Measurements from ENCODE around the gene SIAH1. TPM values are rescaled to one million over a fixed set of nuclear protein-coding genes. Genes with fewer than 3 reads are reported as not detected.

Gene SIAH1
- total RNA-seq, 1 experiment from 2014 or later: 33.2 TPM

- Histone ChIP-seq H2BK12ac (ENCODE audit: insufficient read length, low read depth, low read length) (no peak overlapping the region), H3K79me1 (ENCODE audit: insufficient read depth, low read depth, low read length, poor library complexity, severe bottlenecking) (peaks cover 5% of the 10 kb centered on the region), H3K9me3 (ENCODE audit: control insufficient read depth, low read depth, low read length) (no peaks in the 10 kb centered on the region), H3K4me2 (ENCODE audit: insufficient read depth, insufficient read length, low read length) (no peak overlapping the region), H3K27ac (ENCODE audit: insufficient read length, low read depth, low read length) (no peak overlapping the region), H4K5ac (ENCODE audit: insufficient read length, low read depth, low read length) (no peak overlapping the region), H2BK120ac (ENCODE audit: low read depth, low read length, poor library complexity, severe bottlenecking) (no peak overlapping the region), H3T11ph (ENCODE audit: low read length) (no peak overlapping the region), H3K23ac (ENCODE audit: insufficient read length, low read depth, low read length) (no peak overlapping the region), H3K9ac (ENCODE audit: extremely low read depth, insufficient read length, low read length) (no peak overlapping the region), H2AFZ (ENCODE audit: low read length) (no peak overlapping the region), H3K79me2 (ENCODE audit: insufficient read depth, low read length) (peaks cover 10% of the 10 kb centered on the region; the same call in 1 of the 2 replicates), H3K56ac (ENCODE audit: insufficient read length, low read depth, low read length) (no peak overlapping the region), H2AK5ac (ENCODE audit: insufficient read length, low read length) (no peak overlapping the region), H3K18ac (ENCODE audit: insufficient read length, low read depth, low read length) (no peak overlapping the region), H2BK15ac (ENCODE audit: low read depth, low read length) (no peak overlapping the region), H3K27me3 (ENCODE audit: insufficient read depth, low read length) (no peaks in the 10 kb centered on the region), H2BK5ac (ENCODE audit: insufficient read length, low read length) (no peak overlapping the region), H2BK20ac (ENCODE audit: low read depth, low read length, poor library complexity, severe bottlenecking) (no peak overlapping the region), H3K4me1 (ENCODE audit: insufficient read depth, low read length) (no peaks in the 10 kb centered on the region; the same call in 1 of the 2 replicates), H4K8ac (replicated peaks; ENCODE audit: insufficient read length, low read depth, low read length) (no peak overlapping the region), H4K91ac (ENCODE audit: insufficient read length, low read depth, low read length) (no peak overlapping the region), H3K4ac (ENCODE audit: low read depth, low read length) (no peak overlapping the region), H3K14ac (ENCODE audit: insufficient read depth, low read length) (no peak overlapping the region), H4K20me1 (ENCODE audit: control insufficient read depth, insufficient read depth, insufficient read length) (no peaks in the 10 kb centered on the region), H3K23me2 (ENCODE audit: insufficient read length, low read depth, low read length, poor library complexity, severe bottlenecking) (no peaks in the 10 kb centered on the region)
- H3K4me1 Mint-ChIP-seq: peaks cover 6 to 7% of the 10 kb centered on the region in 2 experiments
- peaks cover 2 to 31% (median 25%) of the 10 kb centered on the region in 3 experiments; a peak in 4 of 7 replicates for H3K36me3 Mint-ChIP-seq (ENCODE audit: insufficient read depth in 1 of 3, low read depth in 3 of 3)
- DNase-seq: no peak
- no peak overlapping the region for H3K4me3 Mint-ChIP-seq
- TF ChIP-seq CTCF (conservative IDR thresholded peaks at IDR 0.05): no peak
- H3K27me3 Mint-ChIP-seq (ENCODE audit: low read depth): no peaks in the 10 kb centered on the region
- H3K9me3 Mint-ChIP-seq: no peaks in the 10 kb centered on the region
- H3K27ac Mint-ChIP-seq: no peak overlapping the region
- WGBS (ENCODE audit: extremely low coverage, insufficient read length, low lambda C conversion rate): no CpG with 5 or more reads among the region's 4 CpGs
Measured at GRCh38 chr16:48356633-48357376, 28.4 kb downstream of the SIAH1 start.
